Measurements from ENCODE around the gene NR6A1. TPM values are rescaled to one million over a fixed set of nuclear protein-coding genes. Genes with fewer than 3 reads are reported as not detected.

Gene NR6A1
- total and polyA plus RNA-seq, 2 of the 13 experiments (the other 11 are each of a cell fraction or from before 2014, with no cell fraction given) = 28.1 to 31.5 TPM

GRCh38 chr9:124766815-124767554, 4.1 kb downstream of the NR6A1 start:
- Histone ChIP-seq H2AFZ (ENCODE audit: low read length) (no peak overlapping the region), H3K9me3 (ENCODE audit: low read length) (no peaks in the 10 kb centered on the region), H3K27me3 (ENCODE audit: control insufficient read depth in 1 of 2, insufficient read depth in 2 of 2, low read length in 2 of 2) (no peaks in the 10 kb centered on the region; a peak in 1 of 5 replicates), H4K20me1 (ENCODE audit: insufficient read depth, low read length) (peaks cover 21% of the 10 kb centered on the region; the same call in 1 of the 2 replicates), H3K36me3 (replicated peaks in 1 of 2; ENCODE audit: control insufficient read depth in 1 of 2, insufficient read depth in 2 of 2, low read length in 2 of 2) (no peaks in the 10 kb centered on the region), H3K9ac (ENCODE audit: insufficient read depth, low read depth, low read length) (no peak overlapping the region), H3K4me3 (replicated peaks in 1 of 3; ENCODE audit: insufficient read depth in 1 of 3, low read depth in 2 of 3, low read length in 3 of 3) (no peak overlapping the region), H3K4me1 (ENCODE audit: insufficient read depth, low read length) (peaks cover 46% of the 10 kb centered on the region), H3K4me2 (ENCODE audit: low read depth, low read length) (peak overlapping the region; percentile 80), H3K79me2 (ENCODE audit: insufficient read depth, low read length) (peaks cover 84% of the 10 kb centered on the region), H3K27ac (ENCODE audit: extremely low read length, insufficient read depth, low read length) (no peak overlapping the region)
- TF ChIP-seq MEIS1 (CRISPR knock-in tag; IDR thresholded peaks at IDR 0.05; ENCODE audit: borderline replicate concordance) (no peak), NFE2 (CRISPR knock-in tag; IDR thresholded peaks at IDR 0.05) (no peak), NPAS2 (CRISPR knock-in tag; IDR thresholded peaks at IDR 0.05; ENCODE audit: borderline replicate concordance) (no peak), SYNCRIP (IDR thresholded peaks at IDR 0.05; ENCODE audit: insufficient read depth, low read depth, low read length) (no peak), MAZ (IDR thresholded peaks at IDR 0.05; ENCODE audit: borderline replicate concordance, low read depth, low read length) (no peak), MAZ (CRISPR knock-in tag; IDR thresholded peaks at IDR 0.05; ENCODE audit: low read depth) (no peak), TOE1 (CRISPR knock-in tag; IDR thresholded peaks at IDR 0.05) (no peak), DMTF1 (CRISPR knock-in tag; IDR thresholded peaks at IDR 0.05) (no peak), ZNF564 (CRISPR knock-in tag; IDR thresholded peaks at IDR 0.05) (no peak), ZBTB1 (CRISPR knock-in tag; IDR thresholded peaks at IDR 0.05; ENCODE audit: borderline replicate concordance) (no peak), RORA (CRISPR knock-in tag; IDR thresholded peaks at IDR 0.05) (no peak), NONO (IDR thresholded peaks at IDR 0.05) (no peak), NONO (CRISPR knock-in tag; conservative IDR thresholded peaks at IDR 0.05) (no peak), ZNF674 (CRISPR knock-in tag; IDR thresholded peaks at IDR 0.05; ENCODE audit: low read depth) (no peak), RAD51 (IDR thresholded peaks at IDR 0.05; ENCODE audit: borderline replicate concordance) (no peak), PBX2 (CRISPR knock-in tag; IDR thresholded peaks at IDR 0.05) (no peak), YEATS2 (CRISPR knock-in tag; IDR thresholded peaks at IDR 0.05; ENCODE audit: borderline replicate concordance) (no peak)
- POLR2A ChIA-PET = interaction anchor here (1.3 kb wide), 1 partner anchor 96 kb away, joined by 3 read pairs; no protein-coding TSS in a partner anchor
- in situ Hi-C loops (cut with HindIII; ENCODE audit: extremely low pct_ligation_motif_present, low pct_unique_long_range_greater_than_20kb) = no loop called here
- WGBS (ENCODE audit: low lambda C conversion rate) = 80% methylated on average over 4 of the region's 4 CpGs
- intact Hi-C loops (cut with micrococcal nuclease; ENCODE audit: unreplicated experiment) = no loop called here
- ATAC-seq = no peak
- no TSS peak for BruUV-seq (replicated peaks)
- CTCF ChIA-PET (ENCODE audit: low intra/inter-chr PET ratio, low total read pairs) = interaction anchor here (2.5 kb wide), 1 partner anchor 150 kb away, joined by 7 read pairs; no protein-coding TSS in a partner anchor
- DNase-seq (ENCODE audit: low spot score) = no peak
- no peak for FAIRE-seq
